Measurements from ENCODE around the gene BIN2.
A peak's percentile ranks its signal among the peaks of the same experiment; 100 is the strongest.

Gene BIN2

DNA sequence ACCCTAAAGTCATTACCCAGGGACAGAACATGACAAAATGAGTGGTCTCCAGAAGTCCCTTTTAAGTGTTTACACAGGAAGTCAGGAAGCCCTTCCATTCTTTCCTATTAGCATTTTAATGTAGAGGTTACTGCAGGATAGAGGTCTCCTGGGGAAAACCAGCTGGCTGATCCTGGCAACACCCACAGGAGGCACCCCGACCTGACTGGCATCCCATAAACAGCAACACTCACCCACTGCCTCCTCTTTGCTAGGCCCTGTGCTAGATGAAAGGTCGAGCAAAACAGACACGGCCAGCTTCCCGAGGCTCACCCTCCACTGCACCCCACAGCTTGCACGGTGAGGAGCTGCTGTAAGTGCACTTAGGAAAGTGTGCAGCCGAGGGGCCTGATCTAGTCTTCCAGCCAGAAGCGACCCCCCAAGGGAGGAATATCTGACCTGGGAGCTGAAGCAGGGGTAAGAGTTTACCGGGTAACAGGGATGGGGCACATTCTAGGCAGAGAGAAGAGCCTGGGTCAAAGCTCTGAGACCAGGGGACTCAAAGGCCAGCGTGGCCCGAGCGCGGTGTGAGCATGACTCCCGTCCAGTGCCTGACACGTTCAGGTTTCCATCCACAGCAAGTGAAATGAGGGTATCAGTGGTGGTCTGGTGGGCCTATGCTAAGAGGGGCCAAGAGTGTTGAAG lies 76.3 kb downstream of the BIN2 start:
- DNase-seq: peak; percentile 33

DNA sequence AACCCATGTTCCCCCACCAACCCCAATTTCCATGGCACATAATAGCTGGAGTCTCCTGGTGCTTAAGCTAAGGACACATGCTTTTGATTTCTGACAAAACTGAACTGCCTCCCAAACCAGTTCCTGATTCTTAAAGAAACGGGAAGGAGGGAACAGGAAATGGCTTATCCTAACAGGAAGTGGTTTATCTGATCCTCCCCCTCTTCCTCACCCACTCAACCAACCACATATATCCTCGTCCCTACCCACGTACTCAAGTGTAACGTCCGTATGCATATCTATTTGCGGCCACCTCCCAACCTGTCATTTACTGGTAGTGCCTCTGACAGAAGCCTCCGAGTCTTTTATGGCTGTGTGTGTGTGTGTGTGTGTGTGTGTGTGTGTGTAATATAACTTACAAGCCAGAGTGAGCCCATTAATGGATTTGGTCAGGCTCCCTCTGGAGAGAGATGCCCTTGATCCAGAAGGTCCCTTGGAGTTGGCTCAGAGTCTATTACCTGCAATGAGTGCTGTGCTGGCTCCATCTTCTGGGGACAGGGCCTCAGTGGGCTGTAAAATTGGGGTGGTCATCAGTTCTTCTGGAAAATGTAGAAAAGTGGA lies 77.6 kb downstream of the BIN2 start:
- DNase-seq: no peak

DNA sequence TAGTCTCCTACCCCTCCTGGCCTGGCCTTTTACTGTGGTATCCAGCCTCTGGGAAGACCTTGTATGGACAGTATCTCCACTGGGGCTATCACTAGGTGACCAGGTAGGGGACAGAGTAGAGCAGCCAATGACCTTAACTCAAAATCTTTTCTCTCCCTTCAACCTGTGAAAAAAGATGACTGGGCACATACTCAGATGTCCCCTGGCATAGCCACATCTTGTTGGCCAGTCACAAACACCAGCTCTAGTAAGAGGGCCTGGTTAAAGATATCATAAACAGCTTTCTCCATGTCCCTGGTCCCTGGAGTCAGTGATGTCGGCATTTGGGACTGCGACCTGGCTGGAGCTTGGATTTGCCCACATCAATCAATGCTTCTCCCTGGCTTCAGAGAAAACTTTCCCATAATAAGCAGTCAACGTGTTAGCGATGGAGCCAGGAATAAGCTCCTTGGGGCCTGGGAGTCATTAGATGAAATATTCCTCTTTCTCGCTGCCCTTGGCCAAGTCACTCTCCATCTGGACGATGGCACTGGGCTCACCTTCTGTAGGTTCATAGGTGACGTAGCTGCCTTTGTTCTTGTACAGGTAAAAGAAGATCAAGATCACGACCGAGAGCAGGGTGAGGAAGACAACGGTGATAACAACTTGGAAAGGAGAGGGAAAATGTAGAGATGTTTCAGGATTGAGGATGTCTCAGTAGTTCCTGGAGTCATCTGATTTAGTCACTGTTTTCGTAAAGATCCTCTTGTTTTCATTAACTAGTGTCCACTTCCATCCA lies 78.3 kb downstream of the BIN2 start:
- DNase-seq: no peak

DNA sequence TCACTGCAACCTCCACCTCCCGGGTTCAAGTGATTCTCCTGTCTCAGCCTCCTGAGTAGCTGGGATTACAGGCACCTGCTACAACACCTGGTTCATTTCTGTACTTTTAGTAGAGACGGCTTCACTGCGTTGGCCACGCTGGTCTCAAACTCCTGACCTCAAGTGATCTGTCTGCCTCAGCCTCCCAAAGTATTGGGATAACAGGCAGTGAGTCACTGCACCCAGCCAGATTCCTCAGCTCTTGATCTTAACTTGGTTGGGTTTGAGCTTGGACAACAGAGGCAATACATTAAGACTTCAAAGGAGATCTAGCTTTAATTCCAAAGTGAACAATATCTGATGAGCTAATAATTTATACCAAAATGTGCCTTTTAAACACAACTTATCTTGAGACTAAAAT lies 79.7 kb downstream of the BIN2 start:
- DNase-seq: no peak

DNA sequence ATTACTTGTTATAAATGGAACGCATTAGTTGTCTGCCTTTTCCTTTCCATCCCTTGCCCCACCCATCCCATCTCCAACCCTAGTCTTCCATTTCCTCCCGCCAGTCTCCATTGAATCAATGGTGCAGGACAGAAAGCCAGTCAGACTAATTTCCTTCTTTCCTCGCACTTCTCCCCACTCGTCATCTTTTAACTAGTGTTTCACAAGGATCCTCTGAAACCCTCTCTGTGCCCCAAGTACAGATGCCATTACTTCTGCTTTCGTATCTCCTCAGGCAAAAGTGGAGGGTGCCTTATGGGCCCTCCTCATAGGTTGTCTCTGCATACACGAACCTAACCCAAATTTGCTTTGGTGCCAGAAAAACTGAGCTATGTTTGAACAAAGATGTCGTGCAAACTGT lies 81.1 kb downstream of the BIN2 start:
- no peak for DNase-seq

DNA sequence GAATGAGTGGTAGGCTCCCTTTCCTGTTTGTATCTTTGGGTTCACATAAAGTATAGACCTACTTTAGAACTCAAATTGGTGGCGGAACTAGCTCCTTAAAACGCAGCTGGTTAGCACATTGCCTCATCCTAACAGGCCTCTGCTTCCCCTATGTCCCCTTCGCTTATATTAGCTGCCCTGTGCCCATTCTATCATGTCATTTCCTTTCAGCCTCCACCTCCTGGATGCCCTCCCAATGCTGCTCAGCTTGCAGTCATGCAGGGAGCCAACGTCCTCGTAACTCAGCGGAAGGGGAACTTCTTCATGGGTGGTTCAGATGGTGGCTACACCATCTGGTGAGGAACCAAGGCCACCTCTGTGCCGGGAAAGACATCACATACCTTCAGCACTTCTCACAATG lies 81.9 kb downstream of the BIN2 start:
- DNase-seq: no peak

DNA sequence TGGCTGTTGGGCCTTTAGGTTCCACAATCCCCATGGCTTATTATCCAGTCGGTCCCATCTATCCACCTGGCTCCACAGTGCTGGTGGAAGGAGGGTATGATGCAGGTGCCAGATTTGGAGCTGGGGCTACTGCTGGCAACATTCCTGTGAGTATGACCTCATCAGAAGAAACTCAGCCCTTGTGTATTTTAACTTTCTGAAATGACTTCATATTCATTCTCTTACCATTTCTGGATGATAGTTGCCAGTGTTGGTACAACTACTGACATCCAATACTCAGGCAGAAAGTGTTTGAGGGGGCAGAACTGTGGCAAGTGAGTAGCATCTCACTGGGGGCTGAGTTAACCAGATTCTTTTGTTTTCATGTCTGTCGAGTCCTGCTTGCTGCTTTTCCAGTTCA lies 83.0 kb downstream of the BIN2 start:
- DNase-seq: no peak

DNA sequence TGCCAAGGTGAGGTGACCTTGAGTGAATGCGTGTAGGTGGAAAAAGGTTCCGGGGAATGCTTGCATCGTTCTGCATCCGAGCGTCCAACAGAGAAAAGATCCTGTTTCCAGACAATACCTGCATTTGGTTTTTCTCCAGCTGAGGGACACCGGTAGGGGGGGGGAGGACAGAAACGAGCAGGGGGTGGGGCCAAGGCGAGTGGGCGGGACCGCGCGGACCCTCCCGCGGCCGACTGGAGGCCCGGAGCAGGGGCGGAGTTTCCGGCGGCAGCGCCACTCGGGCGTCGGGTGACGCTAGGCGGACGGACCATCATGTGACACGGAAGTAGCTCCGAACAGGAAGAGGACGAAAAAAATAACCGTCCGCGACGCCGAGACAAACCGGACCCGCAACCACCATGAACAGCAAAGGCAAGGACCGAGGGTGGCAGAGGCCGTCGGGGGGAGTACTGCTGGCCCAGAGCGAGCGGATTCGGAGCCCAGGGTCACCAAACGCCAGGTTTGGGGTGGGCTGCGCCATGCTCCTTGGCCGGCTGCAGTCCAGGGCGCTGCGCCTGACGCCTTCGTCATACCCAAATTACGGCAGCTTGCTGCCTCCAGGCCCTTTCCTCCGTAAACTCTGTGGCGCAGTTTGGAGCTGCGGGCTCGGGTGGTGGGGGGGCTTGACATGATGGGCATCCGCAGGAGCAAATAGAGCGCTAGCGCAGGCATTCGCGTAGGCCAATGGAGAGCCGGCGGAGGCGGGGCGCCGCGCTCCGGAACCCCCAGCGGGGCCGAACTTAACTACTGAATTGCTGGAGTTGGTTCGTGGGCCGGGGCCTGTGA lies 85.3 kb downstream of the BIN2 start, which contains the start of gene DAZAP2:
DAZAP2 (plus strand) TSS at position 317 of the 825 bp plus-strand sequence; CDS start at position 399, 82 bp downstream.
- peak; percentile 90 for DNase-seq

DNA sequence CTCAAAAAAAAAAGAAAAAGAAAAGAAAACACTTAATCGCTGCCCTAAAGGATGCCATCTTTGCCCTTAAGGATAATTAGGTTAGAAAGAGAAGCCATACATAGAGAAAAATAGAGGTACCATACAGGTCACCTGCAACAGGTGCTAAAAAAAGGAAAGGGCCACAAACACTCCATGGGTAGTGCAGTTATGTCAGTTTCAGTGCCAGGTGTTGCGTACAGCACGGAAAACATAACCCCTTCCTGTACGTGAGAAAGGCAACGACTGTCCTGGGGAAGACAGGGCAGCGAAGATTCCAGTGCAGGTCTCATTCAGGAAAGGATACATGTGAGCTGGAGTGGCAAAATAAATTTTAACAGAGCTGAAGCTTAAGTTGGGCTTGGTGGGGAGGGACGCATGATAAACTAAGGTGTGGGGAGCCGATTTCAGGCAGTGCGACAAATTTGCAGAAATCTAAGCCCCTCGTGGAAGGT lies 85.9 kb downstream of the BIN2 start:
- no peak for DNase-seq

DNA sequence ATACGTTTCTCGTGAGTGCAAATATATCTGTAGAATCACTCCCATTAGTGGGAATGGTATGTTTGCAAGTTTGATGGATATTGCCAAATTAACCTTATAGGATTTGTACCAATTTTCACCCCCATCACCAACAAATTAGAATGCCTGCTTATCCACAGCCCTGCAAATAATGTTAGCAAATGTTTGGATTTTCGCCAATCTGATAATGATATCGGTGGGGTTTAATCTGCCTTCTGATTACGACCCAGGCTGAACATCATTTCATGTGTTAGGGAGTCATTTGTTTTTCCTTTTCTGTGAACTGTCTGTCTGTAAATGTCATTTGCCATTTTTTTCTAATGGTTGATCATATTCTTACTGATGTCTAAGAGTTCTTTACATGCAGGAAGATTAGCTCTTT lies 89.4 kb downstream of the BIN2 start:
- no peak for DNase-seq

DNA sequence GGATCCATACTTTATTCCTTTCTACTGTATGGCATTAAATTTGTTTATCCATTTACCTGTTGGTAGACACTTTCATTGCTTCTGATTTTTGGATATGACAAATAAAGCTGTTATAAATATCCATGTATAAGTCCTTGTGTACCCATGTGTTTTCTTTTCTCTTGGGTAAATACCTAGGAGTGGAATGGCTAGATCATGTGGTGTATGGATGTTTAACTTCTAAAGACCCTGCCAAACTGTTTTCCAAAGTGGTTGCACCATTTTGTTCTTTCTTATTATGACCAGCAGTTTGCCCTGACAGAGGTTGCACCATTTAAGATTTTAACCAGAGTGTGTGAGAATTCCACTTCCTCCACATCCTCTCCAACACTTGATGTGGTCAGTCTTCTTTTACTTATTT lies 91.3 kb downstream of the BIN2 start:
- no peak for DNase-seq
